IMR-90 (cell line): Measurements from ENCODE around the gene ATXN3.

ENCODE experiments used
- CTCF ChIP-seq: conservative IDR thresholded peaks from 2 replicates; pipeline ENCODE4 v1.5.1; 2012; ENCODE audit warnings: mild to moderate bottlenecking, low read depth, low read length, improper control_type of control experiment
- POLR2A ChIP-seq: IDR thresholded peaks from 2 replicates; pipeline ENCODE4 v1.6.1; 2012; ENCODE audit warnings: mild to moderate bottlenecking, low read depth, low read length
- RCOR1 ChIP-seq: IDR thresholded peaks from 2 replicates; pipeline ENCODE4 v1.6.1; 2012; ENCODE audit warnings: mild to moderate bottlenecking, low read length, improper control_type of control experiment; ENCODE audit not compliant: insufficient replicate concordance
- SMC3 ChIP-seq: fragments of 150-350 bp; IDR thresholded peaks from 2 replicates; pipeline ENCODE4 v1.6.1; 2016; ENCODE audit warnings: low read depth, mild to moderate bottlenecking, antibody characterized with exemption, low read length, moderate library complexity

- no peak for TF ChIP-seq POLR2A
- no peak for TF ChIP-seq SMC3
- no peak for TF ChIP-seq CTCF
- no peak for TF ChIP-seq RCOR1
Measured at GRCh38 chr14:92103363-92103989, 2.9 kb downstream of the ATXN3 start.
